HG03460 (cell line): ENCODE results near the gene APOBEC3H.
"Not testable (repeated sequence)": the region's sequence is repeated elsewhere in the genome, so short reads cannot be mapped to it uniquely, and the experiment has no call there.

ENCODE experiments used
- ATAC-seq: cut with Tn5 transposase; IDR thresholded peaks from one replicate; pipeline ENCODE4 v1.9.1; 2021; ENCODE audit not compliant: unreplicated experiment

Gene APOBEC3H

GRCh38 chr22:39097098-39098020 is at the start of gene APOBEC3H:
APOBEC3H (plus strand) TSS chr22:39097244; CDS start chr22:39100279, 3,035 bp downstream.
- ATAC-seq: no peak

GRCh38 chr22:39049486-39049885 is 47.6 kb upstream of the APOBEC3H start:
- not testable (repeated sequence) for ATAC-seq

GRCh38 chr22:39051844-39052495 is 45.1 kb upstream of the APOBEC3H start:
- not testable (repeated sequence) for ATAC-seq

- no peak for ATAC-seq
Measured at GRCh38 chr22:39055658-39056057, 41.4 kb upstream of the APOBEC3H start.

- ATAC-seq: not testable (repeated sequence)
Measured at GRCh38 chr22:39061290-39061689, 35.8 kb upstream of the APOBEC3H start.

- ATAC-seq: not testable (repeated sequence)
Measured at GRCh38 chr22:39061951-39062350, 35.1 kb upstream of the APOBEC3H start.

GRCh38 chr22:39063904-39064303 is 33.1 kb upstream of the APOBEC3H start:
- ATAC-seq: peak; percentile 45

- not testable (repeated sequence) for ATAC-seq
Measured at GRCh38 chr22:39066442-39067276, 30.4 kb upstream of the APOBEC3H start.

GRCh38 chr22:39068033-39068785 is 28.8 kb upstream of the APOBEC3H start:
- ATAC-seq: no peak

GRCh38 chr22:39070186-39070585 is 26.9 kb upstream of the APOBEC3H start:
- no peak for ATAC-seq

GRCh38 chr22:39072581-39072981 is 24.5 kb upstream of the APOBEC3H start:
- ATAC-seq: not testable (repeated sequence)

GRCh38 chr22:39073981-39074380 is 23.1 kb upstream of the APOBEC3H start:
- no peak for ATAC-seq

GRCh38 chr22:39076155-39077025 is 20.7 kb upstream of the APOBEC3H start:
- ATAC-seq: not testable (repeated sequence)

GRCh38 chr22:39077026-39077840 is 19.8 kb upstream of the APOBEC3H start, which contains the start of gene APOBEC3G:
APOBEC3G (plus strand) TSS chr22:39077275; CDS start chr22:39077362, 87 bp downstream.
- peak; percentile 75 for ATAC-seq

- ATAC-seq: not testable (repeated sequence)
Measured at GRCh38 chr22:39077912-39078311, 19.1 kb upstream of the APOBEC3H start.

- no peak for ATAC-seq
Measured at GRCh38 chr22:39078329-39078728, 18.7 kb upstream of the APOBEC3H start.

GRCh38 chr22:39079054-39079637 is 17.9 kb upstream of the APOBEC3H start:
- ATAC-seq: not testable (repeated sequence)
